ENCODE data around the gene SPDYE16.

GRCh38 chr7:76514926-76515771, 27.9 kb downstream of the SPDYE16 start:
- TF ChIP-seq EZH2 (IDR thresholded peaks at IDR 0.05; ENCODE audit: borderline replicate concordance, low read depth, low read length, poor library complexity, severe bottlenecking) (no peak), CTCF (conservative IDR thresholded peaks at IDR 0.05; ENCODE audit: low read depth, low read length) (no peak)
